Measurements from ENCODE around the gene SHE.

- no peak for TF ChIP-seq POLR2AphosphoS5 (IDR thresholded peaks at IDR 0.05)
- no peak for TF ChIP-seq POLR2A (IDR thresholded peaks at IDR 0.05)
Observed at GRCh38 chr1:154454386-154455120, 47.7 kb downstream of the SHE start.
